GM12891 (cell line): ENCODE data around the gene CD300LF.

Experiments used
- PAX5 ChIP-seq: IDR thresholded peaks from 2 replicates; pipeline ENCODE4 v1.6.1; 2011; ENCODE audit warnings: low read length, moderate library complexity, mild to moderate bottlenecking; ENCODE audit not compliant: insufficient read depth, severe bottlenecking
- POLR2A ChIP-seq: IDR thresholded peaks from 2 replicates; pipeline ENCODE4 v1.6.1; 2011; ENCODE audit warnings: low read depth, low read length, control low read depth
- POLR2AphosphoS5 ChIP-seq: IDR thresholded peaks from 2 replicates; pipeline ENCODE4 v1.6.1; 2011; ENCODE audit warnings: low read depth, low read length, control low read depth
- POU2F2 ChIP-seq: IDR thresholded peaks from 2 replicates; pipeline ENCODE4 v1.6.1; 2011; ENCODE audit warnings: low read depth, mild to moderate bottlenecking, control low read depth, low read length, moderate library complexity
- SPI1 ChIP-seq: IDR thresholded peaks from 2 replicates; pipeline ENCODE4 v1.6.1; 2011; ENCODE audit warnings: low read depth, low read length, control low read depth
- TAF1 ChIP-seq: IDR thresholded peaks from 2 replicates; pipeline ENCODE4 v1.6.1; 2011; ENCODE audit warnings: low read depth, low read length, control low read depth

DNA sequence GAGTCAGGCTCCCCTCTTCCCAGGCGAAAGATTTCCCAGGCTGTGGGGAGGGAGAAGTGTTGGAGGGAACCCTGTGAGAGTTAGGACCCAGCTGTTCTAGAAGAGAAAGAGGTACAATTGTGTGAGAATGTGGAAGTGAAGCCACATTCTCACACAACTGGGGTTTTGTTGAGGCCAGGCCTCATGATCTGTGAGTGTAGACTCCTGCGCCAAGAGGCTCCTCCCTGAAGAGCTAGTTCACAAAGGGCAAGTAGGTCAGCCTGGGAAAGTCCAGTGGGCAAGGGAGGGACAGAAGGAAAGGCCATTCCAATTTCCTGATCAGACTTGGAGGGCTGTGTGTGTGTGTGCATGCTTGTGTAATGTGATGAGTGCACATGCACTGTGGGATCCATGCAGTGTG is 15.2 kb downstream of the CD300LF start:
- TF ChIP-seq POLR2AphosphoS5 = no peak
- TF ChIP-seq POLR2A = no peak
- peak; percentile 70 for TF ChIP-seq SPI1
- no peak for TF ChIP-seq TAF1
- TF ChIP-seq POU2F2 = no peak
- TF ChIP-seq PAX5 = no peak
